SK-N-SH (cell line): Measurements from ENCODE around the gene SMARCA2.

Source experiments
- CHD2 ChIP-seq: fragments of 150-350 bp; IDR thresholded peaks from 2 replicates; pipeline ENCODE4 v1.6.1; 2018; ENCODE audit warnings: low read length; ENCODE audit not compliant: partially characterized antibody
- EP300 ChIP-seq, 2 experiments: IDR thresholded peaks; 2 replicates each; pipeline versions ENCODE4 v1.4.0 to v1.6.1; 2012; ENCODE audit warnings: borderline replicate concordance in 1 of 2, low read depth in 1 of 2, low read length in 1 of 2
- FOSL2 ChIP-seq: IDR thresholded peaks from 2 replicates; pipeline ENCODE4 v1.4.0; 2012; ENCODE audit warnings: low read depth, mild to moderate bottlenecking, moderate library complexity, borderline replicate concordance
- GATA2 ChIP-seq: sonication (generic); formaldehyde crosslinking; IDR thresholded peaks from 2 replicates; pipeline ENCODE4 v1.5.0; 2020; ENCODE audit warnings: mild to moderate bottlenecking, missing genetic modification reagents
- NRF1 ChIP-seq: IDR thresholded peaks from 2 replicates; pipeline ENCODE4 v1.6.1; 2012; ENCODE audit warnings: low read depth, mild to moderate bottlenecking, low read length
- POLR2AphosphoS5 ChIP-seq: IDR thresholded peaks from 2 replicates; pipeline ENCODE4 v1.6.1; 2012; ENCODE audit warnings: low read depth, low read length
- RAD21 ChIP-seq: IDR thresholded peaks from 2 replicates; pipeline ENCODE4 v1.6.1; 2012; ENCODE audit warnings: mild to moderate bottlenecking, low read length
- SIN3A ChIP-seq: IDR thresholded peaks from 2 replicates; pipeline ENCODE4 v1.6.1; 2012; ENCODE audit warnings: low read depth, mild to moderate bottlenecking, low read length, moderate library complexity, borderline replicate concordance
- TAF1 ChIP-seq: IDR thresholded peaks from 2 replicates; pipeline ENCODE4 v1.6.1; 2012; ENCODE audit warnings: low read depth, mild to moderate bottlenecking, low read length, moderate library complexity, borderline replicate concordance
- TEAD4 ChIP-seq: IDR thresholded peaks from 2 replicates; pipeline ENCODE4 v1.4.0; 2012; ENCODE audit warnings: mild to moderate bottlenecking, borderline replicate concordance; ENCODE audit not compliant: insufficient read depth
- USF1 ChIP-seq: IDR thresholded peaks from 2 replicates; pipeline ENCODE4 v1.4.0; 2012; ENCODE audit warnings: low read depth, borderline replicate concordance
- TF ChIP-seq, protein P1 (sequence below): fragments of 150-350 bp; IDR thresholded peaks from 2 replicates; pipeline ENCODE4 v1.6.1; 2017; ENCODE audit warnings: antibody characterized with exemption, low read length, low read depth, borderline replicate concordance
- TF ChIP-seq, protein P2 (sequence below): fragments of 200-600 bp; sonication (generic); IDR thresholded peaks from 2 replicates; pipeline ENCODE4 v1.6.1; 2017; ENCODE audit warnings: antibody characterized with exemption, mild to moderate bottlenecking, moderate library complexity

DNA sequence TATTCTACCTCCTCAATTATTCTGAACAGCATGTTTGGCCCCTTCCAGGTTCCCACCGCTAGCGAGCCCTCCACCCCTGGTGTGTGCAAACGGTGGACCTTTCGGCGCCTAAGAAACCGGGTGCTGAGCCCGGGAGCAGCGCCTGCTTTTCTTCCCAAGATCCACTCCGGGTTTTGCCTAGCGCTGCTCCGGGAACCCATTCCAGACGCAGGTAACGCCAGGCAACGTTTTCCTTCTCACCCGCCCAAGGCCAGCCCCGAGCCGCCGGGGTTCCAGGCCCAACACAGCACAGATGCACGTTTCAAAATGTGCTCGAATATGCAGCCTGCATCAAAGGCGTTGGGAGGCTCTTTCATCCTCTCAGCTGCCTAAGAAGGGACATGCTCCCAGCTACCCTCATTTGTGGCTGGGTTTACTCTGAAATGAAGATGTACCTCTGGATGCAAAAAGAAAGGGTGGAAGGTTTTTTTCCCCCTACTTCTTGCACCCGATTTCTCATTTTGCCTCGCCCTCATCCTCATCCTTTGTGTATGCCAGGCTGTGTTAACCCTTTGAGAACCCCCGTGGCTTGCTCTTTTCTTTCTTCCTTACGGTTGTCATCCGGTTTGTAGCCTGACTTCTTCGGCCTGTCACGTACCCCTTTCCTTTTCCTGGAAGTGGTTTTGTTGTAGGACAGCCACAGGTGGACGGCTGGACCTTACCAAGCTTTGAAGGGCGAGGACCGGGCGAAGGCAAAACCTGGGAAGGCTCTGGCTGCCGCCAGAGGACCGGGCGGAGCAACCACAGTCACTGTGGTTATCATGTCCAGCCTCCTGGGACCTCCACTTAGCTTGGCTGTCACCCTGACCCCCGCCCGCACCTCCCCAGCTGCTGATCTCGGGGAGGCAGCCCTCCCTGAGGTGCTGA, 226.9 kb downstream of the SMARCA2 start:
- TF ChIP-seq SIN3A = peak; percentile 60; the same call in 1 of the 2 replicates
- no peak for TF ChIP-seq FOSL2
- peak in 1 of 2 experiments; percentile 16; a peak in 2 of 4 replicates for TF ChIP-seq EP300 (IDR thresholded peaks at IDR 0.05; ENCODE audit: borderline replicate concordance in 1 of 2, low read depth in 1 of 2, low read length in 1 of 2)
- peak; percentile 86 for TF ChIP-seq POLR2AphosphoS5
- no peak for TF ChIP-seq NRF1
- TF ChIP-seq TEAD4 = no peak
- TF ChIP-seq, protein P1, sequence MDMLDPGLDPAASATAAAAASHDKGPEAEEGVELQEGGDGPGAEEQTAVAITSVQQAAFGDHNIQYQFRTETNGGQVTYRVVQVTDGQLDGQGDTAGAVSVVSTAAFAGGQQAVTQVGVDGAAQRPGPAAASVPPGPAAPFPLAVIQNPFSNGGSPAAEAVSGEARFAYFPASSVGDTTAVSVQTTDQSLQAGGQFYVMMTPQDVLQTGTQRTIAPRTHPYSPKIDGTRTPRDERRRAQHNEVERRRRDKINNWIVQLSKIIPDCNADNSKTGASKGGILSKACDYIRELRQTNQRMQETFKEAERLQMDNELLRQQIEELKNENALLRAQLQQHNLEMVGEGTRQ = no peak
- TF ChIP-seq, protein P2, sequence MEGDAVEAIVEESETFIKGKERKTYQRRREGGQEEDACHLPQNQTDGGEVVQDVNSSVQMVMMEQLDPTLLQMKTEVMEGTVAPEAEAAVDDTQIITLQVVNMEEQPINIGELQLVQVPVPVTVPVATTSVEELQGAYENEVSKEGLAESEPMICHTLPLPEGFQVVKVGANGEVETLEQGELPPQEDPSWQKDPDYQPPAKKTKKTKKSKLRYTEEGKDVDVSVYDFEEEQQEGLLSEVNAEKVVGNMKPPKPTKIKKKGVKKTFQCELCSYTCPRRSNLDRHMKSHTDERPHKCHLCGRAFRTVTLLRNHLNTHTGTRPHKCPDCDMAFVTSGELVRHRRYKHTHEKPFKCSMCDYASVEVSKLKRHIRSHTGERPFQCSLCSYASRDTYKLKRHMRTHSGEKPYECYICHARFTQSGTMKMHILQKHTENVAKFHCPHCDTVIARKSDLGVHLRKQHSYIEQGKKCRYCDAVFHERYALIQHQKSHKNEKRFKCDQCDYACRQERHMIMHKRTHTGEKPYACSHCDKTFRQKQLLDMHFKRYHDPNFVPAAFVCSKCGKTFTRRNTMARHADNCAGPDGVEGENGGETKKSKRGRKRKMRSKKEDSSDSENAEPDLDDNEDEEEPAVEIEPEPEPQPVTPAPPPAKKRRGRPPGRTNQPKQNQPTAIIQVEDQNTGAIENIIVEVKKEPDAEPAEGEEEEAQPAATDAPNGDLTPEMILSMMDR = no peak
- TF ChIP-seq CHD2 = peak; percentile 80
- TF ChIP-seq RAD21 = peak; percentile 35
- TF ChIP-seq GATA2 (CRISPR knock-in tag) = no peak; the same call in 1 of the 2 replicates
- peak; percentile 72 for TF ChIP-seq TAF1
- no peak for TF ChIP-seq USF1
